ENCODE results near the gene STX17. TPM values are rescaled to one million over a fixed set of nuclear protein-coding genes. Genes with fewer than 3 reads are reported as not detected.

Gene STX17
- total RNA-seq, 3 donors from 2014 or later: 32.3 to 67.9 (median 50.1) TPM

DNA sequence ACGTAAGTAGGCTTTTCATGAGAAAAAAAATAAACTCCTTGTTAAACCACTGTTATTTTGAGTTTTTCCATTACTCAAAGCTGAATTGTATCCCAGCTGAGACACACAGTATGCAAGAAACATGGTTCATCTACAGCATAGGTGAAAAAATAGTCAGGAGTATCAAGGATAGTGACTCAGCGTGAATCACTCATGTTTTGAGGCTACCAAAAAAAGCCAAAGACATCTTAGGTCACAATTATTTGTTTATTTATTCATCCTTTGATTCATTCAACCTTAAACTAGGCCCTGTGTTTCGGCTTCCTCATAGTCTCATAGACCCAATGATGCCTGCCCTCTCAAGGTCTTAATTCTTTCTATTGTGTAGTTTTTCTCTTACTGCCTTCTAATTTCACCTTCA is 32.9 kb upstream of the STX17 start:
- Histone ChIP-seq H3K4me1 (no peaks in the 10 kb centered on the region), H3K4me3 (no peak overlapping the region), H3K36me3 (no peaks in the 10 kb centered on the region), H3K27me3 (no peaks in the 10 kb centered on the region), H3K9me3 (no peaks in the 10 kb centered on the region), H3K27ac (no peak overlapping the region)
- TF ChIP-seq, protein P1, sequence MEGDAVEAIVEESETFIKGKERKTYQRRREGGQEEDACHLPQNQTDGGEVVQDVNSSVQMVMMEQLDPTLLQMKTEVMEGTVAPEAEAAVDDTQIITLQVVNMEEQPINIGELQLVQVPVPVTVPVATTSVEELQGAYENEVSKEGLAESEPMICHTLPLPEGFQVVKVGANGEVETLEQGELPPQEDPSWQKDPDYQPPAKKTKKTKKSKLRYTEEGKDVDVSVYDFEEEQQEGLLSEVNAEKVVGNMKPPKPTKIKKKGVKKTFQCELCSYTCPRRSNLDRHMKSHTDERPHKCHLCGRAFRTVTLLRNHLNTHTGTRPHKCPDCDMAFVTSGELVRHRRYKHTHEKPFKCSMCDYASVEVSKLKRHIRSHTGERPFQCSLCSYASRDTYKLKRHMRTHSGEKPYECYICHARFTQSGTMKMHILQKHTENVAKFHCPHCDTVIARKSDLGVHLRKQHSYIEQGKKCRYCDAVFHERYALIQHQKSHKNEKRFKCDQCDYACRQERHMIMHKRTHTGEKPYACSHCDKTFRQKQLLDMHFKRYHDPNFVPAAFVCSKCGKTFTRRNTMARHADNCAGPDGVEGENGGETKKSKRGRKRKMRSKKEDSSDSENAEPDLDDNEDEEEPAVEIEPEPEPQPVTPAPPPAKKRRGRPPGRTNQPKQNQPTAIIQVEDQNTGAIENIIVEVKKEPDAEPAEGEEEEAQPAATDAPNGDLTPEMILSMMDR (IDR thresholded peaks at IDR 0.05): no peak
- TF ChIP-seq POLR2A (IDR thresholded peaks at IDR 0.05): no peak
- TF ChIP-seq POLR2AphosphoS5 (IDR thresholded peaks at IDR 0.05): no peak
- DNase-seq (ENCODE audit: low spot score in 2 of 2): no peak
- intact Hi-C loops (cut with DNase I; ENCODE audit: low total_unique reads): no loop called here

DNA sequence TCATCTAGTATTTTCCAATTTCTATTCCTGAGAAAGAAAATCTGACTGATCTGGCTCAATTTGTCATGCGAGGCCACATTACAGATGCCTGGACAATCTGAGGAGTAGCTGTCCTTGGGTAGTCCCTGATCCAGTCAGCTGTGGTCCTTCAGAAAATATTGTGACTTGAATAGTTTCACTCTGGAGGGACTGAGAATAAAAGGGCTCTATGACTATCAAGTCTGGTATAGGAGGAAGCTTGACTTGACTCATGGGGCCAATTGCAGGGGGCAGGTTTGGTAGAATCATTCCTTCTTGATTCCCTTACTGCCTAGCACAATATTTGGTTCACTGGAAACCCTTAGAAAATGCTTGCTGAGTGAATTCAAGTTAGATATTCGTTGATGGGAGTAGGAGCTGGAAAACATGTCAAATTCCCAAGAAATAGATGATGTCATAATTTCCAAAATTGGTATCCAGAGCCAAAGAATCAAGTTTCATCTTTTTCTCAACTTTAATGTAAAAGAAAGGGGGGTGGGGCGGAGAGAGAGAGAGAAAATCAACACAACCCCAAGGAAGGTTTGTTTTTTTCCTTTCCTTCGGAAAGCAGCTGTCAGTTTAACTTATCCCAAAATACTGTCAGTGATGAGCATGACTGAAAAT is 32.4 kb upstream of the STX17 start:
- TF ChIP-seq, protein P1 (IDR thresholded peaks at IDR 0.05): no peak
- TF ChIP-seq POLR2AphosphoS5 (IDR thresholded peaks at IDR 0.05) (no peak), POLR2A (IDR thresholded peaks at IDR 0.05) (no peak)
- intact Hi-C loops (cut with DNase I; ENCODE audit: low total_unique reads): no loop called here
- DNase-seq (ENCODE audit: low spot score in 2 of 2): no peak

DNA sequence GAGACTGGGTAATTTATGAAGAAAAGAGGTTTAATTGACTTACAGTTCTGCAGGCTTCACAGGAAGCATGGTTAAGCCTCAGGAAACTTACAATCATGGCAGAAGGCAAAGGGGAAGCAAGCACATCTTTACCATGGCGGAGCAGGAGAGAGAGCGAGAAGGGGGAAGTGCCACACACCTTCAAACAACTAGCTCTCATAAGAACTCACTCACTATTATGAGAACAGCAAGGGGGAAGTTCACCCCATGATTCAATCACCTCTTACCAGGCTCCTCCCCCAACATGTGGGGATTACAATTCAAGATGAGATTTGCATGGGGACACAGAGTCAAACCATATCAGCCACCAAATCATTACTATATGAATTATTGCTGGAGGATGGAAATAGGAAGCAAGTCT is 30.3 kb upstream of the STX17 start:
- TF ChIP-seq POLR2AphosphoS5 (IDR thresholded peaks at IDR 0.05) (no peak), POLR2A (IDR thresholded peaks at IDR 0.05) (no peak)
- TF ChIP-seq, protein P1 (IDR thresholded peaks at IDR 0.05): no peak
- no peaks in the 10 kb centered on the region for H3K27me3 ChIP-seq
- intact Hi-C loops (cut with DNase I; ENCODE audit: low total_unique reads): no loop called here
- no peaks in the 10 kb centered on the region for H3K9me3 ChIP-seq
- no peaks in the 10 kb centered on the region for H3K4me1 ChIP-seq
- DNase-seq (ENCODE audit: low spot score in 2 of 2): no peak
- H3K4me3 ChIP-seq: no peak overlapping the region
- no peak overlapping the region for H3K27ac ChIP-seq
- H3K36me3 ChIP-seq: no peaks in the 10 kb centered on the region

More for the DNA sequence above, 32.4 kb upstream of the STX17 start:
- no peaks in the 10 kb centered on the region for H3K9me3 ChIP-seq
- no peaks in the 10 kb centered on the region for H3K4me1 ChIP-seq
- no peaks in the 10 kb centered on the region for H3K27me3 ChIP-seq
- H3K27ac ChIP-seq: no peak overlapping the region
- H3K36me3 ChIP-seq: no peaks in the 10 kb centered on the region
- no peak overlapping the region for H3K4me3 ChIP-seq

DNA sequence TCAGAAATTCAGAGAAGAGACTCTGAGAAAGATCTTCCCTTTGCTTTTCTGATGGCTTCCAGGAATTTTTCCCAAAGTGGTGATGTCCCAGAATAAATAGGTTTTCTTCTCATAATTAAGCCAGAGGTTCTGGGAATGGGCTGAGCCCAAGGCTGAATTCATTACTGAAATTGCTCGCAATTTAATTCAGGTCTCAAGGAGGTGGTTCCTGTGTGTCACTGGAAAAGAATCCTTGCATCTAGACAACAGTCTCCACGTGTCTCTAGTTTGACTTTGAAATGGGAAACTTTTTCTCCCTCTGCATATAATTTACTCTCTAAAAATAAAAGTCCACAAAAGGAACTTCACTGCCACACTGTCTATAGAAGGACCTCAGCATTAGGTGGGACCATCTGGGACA is 27.8 kb upstream of the STX17 start:
- H3K27me3 ChIP-seq: no peaks in the 10 kb centered on the region
- no peak overlapping the region for H3K4me3 ChIP-seq
- no peaks in the 10 kb centered on the region for H3K4me1 ChIP-seq
- no peak for DNase-seq (ENCODE audit: low spot score in 2 of 2)
- intact Hi-C loops (cut with DNase I; ENCODE audit: low total_unique reads): no loop called here
- H3K9me3 ChIP-seq: no peaks in the 10 kb centered on the region
- H3K27ac ChIP-seq: no peak overlapping the region
- TF ChIP-seq POLR2AphosphoS5 (IDR thresholded peaks at IDR 0.05) (no peak), POLR2A (IDR thresholded peaks at IDR 0.05) (no peak)
- TF ChIP-seq, protein P1 (IDR thresholded peaks at IDR 0.05): no peak
- no peaks in the 10 kb centered on the region for H3K36me3 ChIP-seq

DNA sequence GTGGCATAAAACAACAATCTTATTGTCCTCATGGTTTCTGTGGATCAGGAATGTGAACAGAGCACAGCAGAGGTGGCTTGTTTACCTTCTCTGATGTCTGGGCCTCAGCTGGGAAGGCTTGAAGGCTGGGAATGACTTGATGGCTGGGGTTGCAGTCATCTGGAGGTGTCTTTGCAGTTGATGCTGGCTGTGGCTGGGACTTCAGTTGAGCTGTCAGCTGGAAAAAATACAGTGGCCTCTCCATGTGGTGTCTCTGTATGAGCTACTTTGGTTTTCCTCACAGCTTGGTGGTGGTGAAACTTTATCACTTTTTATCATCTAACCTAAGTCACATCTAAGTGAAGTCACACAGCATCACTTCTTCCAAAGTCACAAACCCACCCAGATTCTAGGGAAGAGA is 24.7 kb upstream of the STX17 start:
- Histone ChIP-seq H3K27me3 (no peaks in the 10 kb centered on the region), H3K36me3 (no peaks in the 10 kb centered on the region), H3K4me3 (no peak overlapping the region), H3K27ac (no peak overlapping the region), H3K4me1 (no peaks in the 10 kb centered on the region), H3K9me3 (no peaks in the 10 kb centered on the region)
- DNase-seq (ENCODE audit: low spot score in 2 of 2): no peak
- no peak for TF ChIP-seq POLR2AphosphoS5 (IDR thresholded peaks at IDR 0.05)
- TF ChIP-seq, protein P1 (IDR thresholded peaks at IDR 0.05): no peak
- no peak for TF ChIP-seq POLR2A (IDR thresholded peaks at IDR 0.05)
- intact Hi-C loops (cut with DNase I; ENCODE audit: low total_unique reads): no loop called here

Data from breast epithelium (tissue), 4 donors.